A549 (cell line): ENCODE data around the gene FAHD1. TPM values are rescaled to one million over a fixed set of nuclear protein-coding genes. Genes with fewer than 3 reads are reported as not detected.

Experiments used
- ATAC-seq, 2 experiments: fragments of 200-7000 bp in 1 of 2; fragments of >200 bp in 1 of 2; cut with Nextera tagmentation in 1 of 2; cut with Tn5 transposase in 1 of 2; 3 replicates each; pipeline versions ENCODE4 v1.8.0 to v1.9.1; 2018 to 2020; ENCODE audit warnings: mild to moderate bottlenecking in 1 of 2, moderate library complexity in 1 of 2
- CTCF ChIA-PET: fragments of 300-600 bp; sonication (Branson Sonifier 250); formaldehyde crosslinking; extraction: SDS; loops from one replicate; lab custom pipeline; 2021; ENCODE audit warnings: antibody characterized with exemption, inconsistent platforms; lab: Yijun Ruan, JAX
- POLR2A ChIA-PET: fragments of 350-600 bp; formaldehyde crosslinking; extraction: SDS; loops from one replicate; lab custom pipeline; 2021; ENCODE audit warnings: antibody characterized with exemption, inconsistent platforms; lab: Yijun Ruan, JAX
- DNase-seq, 2 experiments: peaks; one replicate each; pipeline versions ENCODE4 v3.0.0 to v3.0.0-alpha.2; 2011 to 2016; ENCODE audit warnings: low read depth in 1 of 2, low spot score in 1 of 2
- FAIRE-seq: peaks from 2 replicates; lab custom pipeline; 2011; peaks lifted over from hg19 to GRCh38; lab: Jason Lieb, UNC
- H3K27ac ChIP-seq, 2 experiments: fragments of >200 bp; sonication (Bioruptor Twin); formaldehyde crosslinking; 3 replicates each; pipeline ENCODE4 v1.5.1; 2016 to 2017
- H3K4me1 ChIP-seq: fragments of >200 bp; sonication (Bioruptor Twin); formaldehyde crosslinking; 3 replicates; pipeline ENCODE4 v1.6.1; 2016
- H3K4me2 ChIP-seq: fragments of >200 bp; sonication (Bioruptor Twin); formaldehyde crosslinking; 3 replicates; pipeline ENCODE4 v1.6.1; 2016
- H3K4me3 ChIP-seq: fragments of >200 bp; sonication (Bioruptor Twin); formaldehyde crosslinking; 3 replicates; pipeline ENCODE4 v1.5.1; 2016
- H3K9me3 ChIP-seq: fragments of >200 bp; sonication (Bioruptor Twin); formaldehyde crosslinking; 3 replicates; pipeline ENCODE4 v1.6.1; 2016
- BCL3 ChIP-seq: fragments of >200 bp; sonication (Bioruptor Twin); formaldehyde crosslinking; IDR thresholded peaks from 3 replicates; pipeline ENCODE4 v1.6.1; 2016
- CBX2 ChIP-seq: fragments of 200-600 bp; sonication (generic); IDR thresholded peaks from 2 replicates; pipeline ENCODE4 v1.6.1; 2016; ENCODE audit warnings: low read depth, mild to moderate bottlenecking, borderline replicate concordance
- CBX8 ChIP-seq: fragments of 200-600 bp; sonication (generic); IDR thresholded peaks from 2 replicates; pipeline ENCODE4 v1.6.1; 2016
- CHD2 ChIP-seq: fragments of 150-350 bp; IDR thresholded peaks from 2 replicates; pipeline ENCODE4 v1.6.1; 2014; ENCODE audit warnings: low read length; ENCODE audit not compliant: partially characterized antibody
- CHD4 ChIP-seq: fragments of 200-600 bp; sonication (generic); IDR thresholded peaks from 2 replicates; pipeline ENCODE4 v1.6.1; 2016; ENCODE audit warnings: antibody characterized with exemption, mild to moderate bottlenecking, borderline replicate concordance
- E2F6 ChIP-seq: IDR thresholded peaks from 2 replicates; pipeline ENCODE4 v1.6.1; 2012; ENCODE audit warnings: low read depth, borderline replicate concordance
- EHF ChIP-seq: fragments of 250-450 bp; sonication (Bioruptor Pico); IDR thresholded peaks from 2 replicates; pipeline ENCODE4 v1.5.0; 2020; ENCODE audit warnings: mild to moderate bottlenecking
- GATA3 ChIP-seq: IDR thresholded peaks from 2 replicates; pipeline ENCODE4 v1.6.1; 2012; ENCODE audit warnings: borderline replicate concordance
- HDAC2 ChIP-seq: fragments of 200-600 bp; sonication (generic); IDR thresholded peaks from 2 replicates; pipeline ENCODE4 v1.6.1; 2016
- HEYL ChIP-seq: fragments of 250-450 bp; sonication (Bioruptor Pico); IDR thresholded peaks from 2 replicates; pipeline ENCODE4 v1.8.0; 2021; ENCODE audit warnings: mild to moderate bottlenecking, moderate library complexity
- HOXA7 ChIP-seq: fragments of 250-450 bp; sonication (Bioruptor Pico); IDR thresholded peaks from 2 replicates; pipeline ENCODE4 v1.5.0; 2020; ENCODE audit warnings: mild to moderate bottlenecking, moderate library complexity
- HOXB13 ChIP-seq: fragments of 250-450 bp; sonication (Bioruptor Pico); IDR thresholded peaks from 2 replicates; pipeline ENCODE4 v1.5.0; 2020; ENCODE audit warnings: low read depth, mild to moderate bottlenecking, moderate library complexity
- HOXB5 ChIP-seq: fragments of 250-450 bp; sonication (Bioruptor Pico); IDR thresholded peaks from 2 replicates; pipeline ENCODE4 v1.5.0; 2020; ENCODE audit warnings: mild to moderate bottlenecking, moderate library complexity
- JUNB ChIP-seq: fragments of >200 bp; sonication (Bioruptor Twin); formaldehyde crosslinking; IDR thresholded peaks from 2 replicates; pipeline ENCODE4 v1.6.1; 2016
- KDM1A ChIP-seq: fragments of 200-600 bp; sonication (generic); IDR thresholded peaks from 2 replicates; pipeline ENCODE4 v1.6.1; 2016; ENCODE audit warnings: low read depth, mild to moderate bottlenecking
- NFE2L2 ChIP-seq: fragments of 150-350 bp; conservative IDR thresholded peaks from 2 replicates; pipeline ENCODE4 v1.6.1; 2014; ENCODE audit warnings: low read length
- NR3C1 ChIP-seq: fragments of >200 bp; sonication (Bioruptor Twin); formaldehyde crosslinking; IDR thresholded peaks from 3 replicates; pipeline ENCODE4 v1.6.1; 2017
- RAD21 ChIP-seq, 2 experiments: fragments of >200 bp in 1 of 2; sonication (Bioruptor Twin) in 1 of 2; formaldehyde crosslinking in 1 of 2; IDR thresholded peaks in 1 of 2; conservative IDR thresholded peaks in 1 of 2; 2 replicates in 1 of 2; 3 replicates in 1 of 2; pipeline ENCODE4 v1.6.1; 2012 to 2018; ENCODE audit warnings: inconsistent platforms in 1 of 2
- RARB ChIP-seq: fragments of 250-450 bp; sonication (Bioruptor Pico); IDR thresholded peaks from 2 replicates; pipeline ENCODE4 v1.8.0; 2021; ENCODE audit warnings: mild to moderate bottlenecking, moderate library complexity
- RFX5 ChIP-seq: fragments of 450-650 bp; IDR thresholded peaks from 2 replicates; pipeline ENCODE4 v1.7.1; 2014; ENCODE audit warnings: antibody characterized with exemption, mild to moderate bottlenecking, moderate library complexity
- SMC3 ChIP-seq: fragments of >200 bp; sonication (Bioruptor Twin); formaldehyde crosslinking; IDR thresholded peaks from 3 replicates; pipeline ENCODE4 v1.6.1; 2018; ENCODE audit warnings: inconsistent platforms
- SREBF2 ChIP-seq: fragments of 450-650 bp; IDR thresholded peaks from 2 replicates; pipeline ENCODE4 v1.6.1; 2014; ENCODE audit warnings: mild to moderate bottlenecking, moderate library complexity
- TFCP2L1 ChIP-seq: fragments of 250-450 bp; sonication (Bioruptor Pico); IDR thresholded peaks from 2 replicates; pipeline ENCODE4 v1.5.0; 2021; ENCODE audit warnings: mild to moderate bottlenecking
- USF2 ChIP-seq: fragments of 450-650 bp; IDR thresholded peaks from 2 replicates; pipeline ENCODE4 v1.6.1; 2014; ENCODE audit warnings: antibody characterized with exemption
- ZC3H11A ChIP-seq: fragments of 450-650 bp; IDR thresholded peaks from 2 replicates; pipeline ENCODE4 v1.6.1; 2014; ENCODE audit warnings: antibody characterized with exemption, mild to moderate bottlenecking
- WGBS: methylation state at CpG from one replicate; pipeline ENCODE4 v1.1.6; 2017; ENCODE audit errors: missing lambda C conversion rate; 5-methylcytosine and 5-hydroxymethylcytosine counted together
- polyA plus RNA-seq, 4 experiments: library from polyadenylated mRNA; depleted of rRNA in 3 of 4; stranded (reverse); fragments of >200 nt; fragmentation: RNase III in 1 of 4; extraction: RNeasy Plus Mini Kit Qiagen cat#74134 plus additional on column Dnase treatment in 1 of 4; gene quantifications; 2 replicates in 3 of 4; 3 replicates in 1 of 4; pipeline ENCODE4 v1.2.3, GENCODE V29; 2011 to 2017
- TF ChIP-seq, protein P1 (sequence below): fragments of 250-450 bp; sonication (Bioruptor Pico); IDR thresholded peaks from 2 replicates; pipeline ENCODE4 v1.5.0; 2020; ENCODE audit warnings: low read depth, mild to moderate bottlenecking, moderate library complexity
- TF ChIP-seq, protein P2 (sequence below): IDR thresholded peaks from 2 replicates; pipeline ENCODE4 v1.6.1; 2012

The FAHD1 gene
- polyA plus RNA-seq, 2 of the 4 experiments (the other 2 are of a cell fraction), result 30.6 to 68.4 TPM

DNA sequence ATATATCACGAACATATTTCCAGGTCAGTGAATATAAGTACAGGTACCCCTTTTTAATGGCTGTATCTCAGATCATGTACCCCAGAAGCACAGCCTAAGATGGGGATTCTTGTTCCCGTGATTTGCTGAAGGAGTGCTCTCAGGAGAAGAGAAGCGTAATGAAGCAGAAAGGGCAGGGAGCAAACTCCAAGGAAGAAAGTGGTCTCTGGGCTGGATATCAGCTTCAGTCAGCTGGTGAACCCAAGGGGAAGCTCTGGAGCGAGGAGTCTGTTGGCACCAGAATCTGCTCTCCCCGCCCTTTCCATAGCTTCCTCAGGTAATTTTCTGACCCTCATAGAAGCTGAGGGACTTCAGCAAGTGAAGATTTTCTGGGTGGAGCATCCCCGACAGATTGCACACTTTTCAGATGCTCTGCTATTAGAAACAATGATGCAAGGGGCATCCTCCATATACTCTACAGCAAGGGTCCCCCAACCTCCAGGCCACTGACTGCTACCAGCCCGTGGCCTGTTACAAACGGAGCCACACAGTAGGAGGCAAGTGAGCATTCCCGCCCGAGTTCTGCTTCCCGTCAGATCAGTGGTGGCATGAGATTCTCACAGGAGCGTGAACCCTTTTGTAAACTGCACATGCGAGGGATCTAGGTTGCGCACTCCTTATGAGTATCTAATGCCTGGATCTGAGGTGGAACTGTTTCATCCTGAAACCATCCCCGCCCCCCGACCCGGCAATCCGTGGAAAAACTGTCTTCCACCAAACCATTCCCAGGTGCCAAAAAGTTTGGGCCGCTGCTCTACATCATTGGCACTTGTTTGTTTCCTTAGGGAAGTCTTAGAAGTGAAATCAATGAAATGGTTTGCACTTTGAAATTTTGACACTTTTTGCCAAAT lies 4.4 kb downstream of the FAHD1 start:
- ATAC-seq (no peak), FAIRE-seq (no peak), DNase-seq (no peak)
- 94% methylated on average over 19 of the region's 19 CpGs for WGBS
- no peak for TF ChIP-seq RARB (CRISPR knock-in tag)
- TF ChIP-seq CHD2, result no peak
- no peak for TF ChIP-seq RAD21 (conservative IDR thresholded peaks at IDR 0.05 in 1 of 2, IDR thresholded peaks at IDR 0.05 in 1 of 2)
- TF ChIP-seq, protein P1, sequence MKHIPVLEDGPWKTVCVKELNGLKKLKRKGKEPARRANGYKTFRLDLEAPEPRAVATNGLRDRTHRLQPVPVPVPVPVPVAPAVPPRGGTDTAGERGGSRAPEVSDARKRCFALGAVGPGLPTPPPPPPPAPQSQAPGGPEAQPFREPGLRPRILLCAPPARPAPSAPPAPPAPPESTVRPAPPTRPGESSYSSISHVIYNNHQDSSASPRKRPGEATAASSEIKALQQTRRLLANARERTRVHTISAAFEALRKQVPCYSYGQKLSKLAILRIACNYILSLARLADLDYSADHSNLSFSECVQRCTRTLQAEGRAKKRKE (CRISPR knock-in tag), result no peak
- TF ChIP-seq HOXB13 (CRISPR knock-in tag), result no peak
- no peak for TF ChIP-seq NR3C1
- no peak for TF ChIP-seq NFE2L2
- TF ChIP-seq HDAC2, result no peak
- TF ChIP-seq JUNB, result no peak
- TF ChIP-seq TFCP2L1 (CRISPR knock-in tag), result no peak
- no peak for TF ChIP-seq HOXA7 (CRISPR knock-in tag)
- TF ChIP-seq EHF (CRISPR knock-in tag), result no peak
- no peak for TF ChIP-seq CBX8
- no peak for TF ChIP-seq E2F6
- no peak for TF ChIP-seq HOXB5
- TF ChIP-seq RFX5, result no peak
- Histone ChIP-seq H3K9me3 (no peaks in the 10 kb centered on the region), H3K4me2 (no peak overlapping the region), H3K4me1 (peaks cover 21% of the 10 kb centered on the region), H3K4me3 (no peak overlapping the region), H3K27ac (no peak overlapping the region)
- ChIA-PET CTCF (interaction anchor here (0.7 kb wide), 1 partner anchor 72 kb away, joined by 3 read pairs; no protein-coding TSS in a partner anchor), POLR2A (no interaction called here)

DNA sequence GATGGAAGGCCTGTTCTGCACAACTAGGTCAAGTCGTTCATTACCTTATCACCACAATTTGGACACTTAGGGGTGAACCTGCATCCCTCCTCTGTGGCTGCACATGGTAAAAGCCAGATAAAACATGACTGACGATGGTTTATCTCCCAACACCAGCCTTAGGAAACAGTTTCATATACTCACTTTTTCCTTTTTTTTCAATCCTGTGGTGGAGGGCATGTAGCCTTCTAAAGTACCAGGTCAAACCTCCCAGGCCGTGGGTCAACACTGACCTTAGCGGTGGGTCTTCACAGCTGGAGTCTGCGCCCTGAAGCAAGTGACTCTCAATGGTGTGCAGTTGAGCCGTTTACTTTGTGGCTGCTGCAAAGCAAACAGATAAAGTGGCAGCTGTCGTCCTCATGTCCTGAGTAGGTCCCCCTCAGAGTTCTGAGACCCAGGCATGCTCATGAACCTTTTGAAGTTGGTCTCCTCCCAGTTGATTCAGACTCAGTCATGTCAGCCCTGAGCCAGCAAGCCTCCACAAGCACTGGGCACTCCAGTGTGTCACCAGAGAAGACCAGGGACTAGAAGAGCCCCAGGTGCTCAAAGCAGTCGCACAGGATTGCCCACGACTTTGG lies 5.9 kb downstream of the FAHD1 start:
- 65% methylated on average over 9 of the region's 9 CpGs for WGBS
- no peak overlapping the region for H3K27ac ChIP-seq
- DNase-seq (no peak), FAIRE-seq (no peak), ATAC-seq (no peak)
- ChIA-PET CTCF (no interaction called here), POLR2A (no interaction called here)
- H3K4me1 ChIP-seq, result peaks cover 21% of the 10 kb centered on the region
- no peak overlapping the region for H3K4me3 ChIP-seq
- no peaks in the 10 kb centered on the region for H3K9me3 ChIP-seq
- H3K4me2 ChIP-seq, result no peak overlapping the region
- TF ChIP-seq USF2 (no peak), SMC3 (no peak), GATA3 (no peak), BCL3 (no peak), KDM1A (no peak), HEYL (no peak), CHD4 (no peak), CBX2 (no peak), SREBF2 (no peak), ZC3H11A (no peak)
- TF ChIP-seq, protein P2, sequence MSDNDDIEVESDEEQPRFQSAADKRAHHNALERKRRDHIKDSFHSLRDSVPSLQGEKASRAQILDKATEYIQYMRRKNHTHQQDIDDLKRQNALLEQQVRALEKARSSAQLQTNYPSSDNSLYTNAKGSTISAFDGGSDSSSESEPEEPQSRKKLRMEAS, result no peak
